GM12874 (cell line): ENCODE data around the gene ACSS1.

Experiments
- CTCF ChIP-seq: IDR thresholded peaks from 2 replicates; pipeline ENCODE4 v1.5.1; 2011; ENCODE audit warnings: low read depth, mild to moderate bottlenecking, control low read depth, low read length, moderate library complexity; ENCODE audit not compliant: insufficient read depth

The ACSS1 gene

GRCh38 chr20:25058051-25058846 is at the start of gene ACSS1:
Gene ACSS1 (minus strand): TSS chr20:25058139. CDS start chr20:25058102, 37 bp downstream.
- no peak for TF ChIP-seq CTCF

GRCh38 chr20:25103526-25103925 is 45.6 kb upstream of the ACSS1 start:
- no peak for TF ChIP-seq CTCF

- TF ChIP-seq CTCF = no peak
These were observed 43.0 kb upstream of the ACSS1 start for GRCh38 chr20:25100914-25101313.

GRCh38 chr20:25099601-25100140 is 41.7 kb upstream of the ACSS1 start:
- TF ChIP-seq CTCF = no peak

GRCh38 chr20:25097498-25097897 is 39.6 kb upstream of the ACSS1 start:
- no peak for TF ChIP-seq CTCF

- no peak for TF ChIP-seq CTCF
These were observed 32.8 kb upstream of the ACSS1 start for GRCh38 chr20:25090492-25091429.

- TF ChIP-seq CTCF = no peak
These were observed 31.7 kb upstream of the ACSS1 start for GRCh38 chr20:25089662-25090061.
